Cardiac septum (tissue), 1 donor: ENCODE results near the gene RHOU. TPM values are rescaled to one million over a fixed set of nuclear protein-coding genes. Genes with fewer than 3 reads are reported as not detected.

Experiments used
- DNase-seq: peaks from one replicate; pipeline ENCODE4 v3.0.0-alpha.2; 2020; ENCODE audit warnings: low spot score
- intact Hi-C: fragments of 100-400 bp; cut with DNase I; formaldehyde crosslinking; loops from one replicate; pipeline ENCODE4 v1.14.0; 2022
- total RNA-seq: library from RNA; stranded (reverse); fragmentation: NEBNext Ultra II Directional; extraction: Animal tissue kit (Norgen Biotek cat#: 25700); gene quantifications from one replicate; pipeline ENCODE4 v1.2.1, GENCODE V29; 2021
- donor health status: DM: no; HTN: no; CAD: no.

Gene RHOU
- total RNA-seq, 1 donor from 2014 or later = 3.8 TPM

DNA sequence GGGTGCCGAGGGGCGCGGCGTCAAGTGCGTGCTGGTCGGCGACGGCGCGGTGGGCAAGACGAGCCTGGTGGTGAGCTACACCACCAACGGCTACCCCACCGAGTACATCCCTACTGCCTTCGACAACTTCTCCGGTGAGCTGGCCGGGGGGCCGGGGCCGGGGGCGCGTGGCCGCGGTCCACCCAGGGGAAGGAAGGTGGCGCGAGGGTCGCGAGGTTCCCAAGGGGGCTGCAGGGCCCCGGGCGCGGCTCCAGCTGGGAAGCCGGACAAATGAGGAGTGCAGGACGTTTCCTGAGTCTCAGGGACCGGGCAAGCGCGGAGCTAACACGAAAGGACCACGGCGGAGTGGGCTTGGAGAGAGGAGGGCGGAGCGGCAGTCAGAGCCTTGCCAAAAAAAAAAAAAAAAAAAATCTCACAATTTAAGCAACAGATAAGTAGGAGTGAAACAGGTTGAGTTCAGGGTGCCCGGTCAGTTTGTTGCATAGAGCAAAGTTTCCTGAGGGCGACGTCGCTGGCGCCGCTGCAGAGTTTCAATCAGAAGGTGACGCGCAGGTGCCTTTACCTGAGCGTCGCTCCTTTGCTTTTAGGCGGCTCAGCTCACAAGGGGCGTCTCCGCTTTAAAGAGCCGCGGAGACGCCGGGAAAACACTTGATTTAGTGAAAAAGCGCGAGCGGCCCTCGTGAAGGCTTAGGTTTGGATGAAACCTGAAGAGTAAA lies 750 bp downstream of the RHOU start:
- no peak for DNase-seq
- intact Hi-C loops = loop anchor here (2.0 to 10.0 kb wide), 5 partner anchors 106 to 491 kb away; no protein-coding TSS in a partner anchor

DNA sequence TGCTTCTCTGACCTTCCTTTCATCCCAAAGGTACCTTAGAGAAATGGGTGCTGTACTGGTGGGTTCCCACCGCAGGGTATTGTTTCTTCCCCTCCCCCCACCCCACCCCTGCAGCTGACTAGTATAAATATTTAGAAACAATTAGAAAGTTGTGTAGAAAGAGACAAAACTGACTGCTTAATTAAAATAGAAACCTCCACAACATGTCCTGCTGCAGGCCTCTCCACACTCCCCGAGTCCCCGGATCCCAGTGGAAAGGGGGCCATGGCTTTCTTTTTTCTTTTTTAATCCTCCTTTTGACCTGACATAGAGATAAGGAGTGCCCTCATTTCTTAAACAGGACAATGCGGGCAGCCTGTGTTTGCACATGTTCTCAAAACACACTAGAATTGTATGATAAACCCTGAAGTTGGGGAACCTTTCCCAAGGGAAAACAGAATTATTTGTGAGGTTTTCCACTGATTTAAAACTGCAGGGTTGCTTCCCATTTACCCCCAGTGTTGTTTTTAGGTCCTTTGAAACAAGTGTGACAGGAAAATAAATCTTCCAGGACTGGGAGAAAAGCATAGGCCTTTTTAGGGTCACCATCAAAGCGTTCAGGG lies 1.7 kb downstream of the RHOU start:
- intact Hi-C loops = loop anchor here (5.0 to 10.0 kb wide), 4 partner anchors 105 to 420 kb away; no protein-coding TSS in a partner anchor
- DNase-seq = no peak

DNA sequence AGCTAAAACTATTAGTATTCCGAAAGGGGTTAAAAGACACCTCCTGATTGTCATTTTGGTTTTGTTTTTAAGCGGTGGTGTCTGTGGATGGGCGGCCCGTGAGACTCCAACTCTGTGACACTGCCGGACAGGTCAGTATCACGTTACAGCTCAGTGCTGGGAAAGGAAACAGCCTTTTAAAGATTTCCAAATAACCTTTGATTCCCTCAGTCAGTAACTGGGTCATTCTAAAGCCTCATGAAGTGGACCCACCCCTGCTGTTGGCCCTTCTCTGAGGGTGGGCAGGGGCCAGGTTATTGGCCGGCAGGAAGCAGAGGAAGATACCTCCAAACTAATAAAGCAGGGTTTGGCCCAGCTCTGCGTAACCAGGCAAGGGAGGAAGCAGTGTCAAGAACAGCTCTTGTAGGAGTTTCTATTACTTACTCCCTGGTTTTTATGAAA lies 2.3 kb downstream of the RHOU start:
- intact Hi-C loops = loop anchor here (5.0 to 10.0 kb wide), 4 partner anchors 105 to 420 kb away; no protein-coding TSS in a partner anchor

DNA sequence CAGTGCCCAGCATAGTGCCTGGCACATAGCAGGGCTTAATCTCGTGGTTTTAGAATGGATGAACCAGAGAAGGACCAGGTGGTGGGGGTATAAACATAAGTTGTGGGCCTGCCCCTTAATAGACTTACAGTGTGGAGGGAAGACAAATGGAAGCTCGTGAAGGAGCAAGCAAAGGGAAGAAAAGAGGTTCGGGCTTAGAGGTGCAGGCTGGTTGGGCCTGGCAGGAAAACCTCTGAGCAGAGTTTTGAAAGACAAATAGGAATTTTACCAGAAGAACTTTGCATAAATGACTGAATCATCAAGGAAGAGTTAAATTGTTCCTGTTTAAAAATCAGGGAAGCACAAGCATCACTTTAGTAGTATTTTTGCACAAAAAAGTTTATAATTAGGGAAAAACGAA lies 4.5 kb downstream of the RHOU start:
- no peak for DNase-seq

More for the DNA sequence above, 2.3 kb downstream of the RHOU start:
- DNase-seq = no peak

DNA sequence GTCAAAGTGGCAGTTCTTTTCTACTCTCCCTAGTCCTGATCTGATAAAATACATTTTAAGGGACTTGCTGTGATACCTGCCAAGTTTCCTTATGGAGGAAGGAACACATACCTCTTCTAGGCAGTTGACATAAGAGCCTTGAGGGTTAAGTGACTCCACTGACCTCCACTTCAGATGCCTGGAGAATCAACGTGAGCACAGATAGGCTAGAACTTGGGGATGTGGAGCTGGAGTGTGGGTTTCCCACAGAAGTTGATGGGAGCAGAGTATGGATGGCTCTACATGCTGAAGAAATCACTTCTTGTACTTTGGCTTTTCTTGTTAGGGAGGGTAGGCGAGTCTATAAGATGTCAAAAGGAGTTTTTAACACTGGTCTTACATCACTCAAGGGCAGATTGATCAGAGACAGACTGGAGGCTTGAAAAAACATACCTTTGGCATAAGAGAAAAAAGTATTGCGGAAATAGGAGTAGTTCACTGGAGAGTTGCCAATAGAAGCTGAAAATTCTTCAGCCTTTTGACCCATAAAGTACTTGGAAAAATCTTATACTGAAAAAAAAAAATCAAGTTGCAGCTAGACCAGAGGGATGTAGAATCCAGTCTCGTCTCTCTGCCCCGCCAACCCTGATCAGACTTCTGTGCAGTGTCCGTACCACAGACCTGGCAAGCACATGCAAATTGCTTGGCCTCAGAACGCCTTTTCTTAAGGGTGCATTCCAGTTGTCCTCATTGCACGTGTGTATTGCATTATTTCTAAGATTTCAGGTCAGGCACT lies 5.5 kb downstream of the RHOU start:
- intact Hi-C loops = no loop called here

More for the DNA sequence above, 4.5 kb downstream of the RHOU start:
- intact Hi-C loops = loop anchor here (5.0 to 10.0 kb wide), 4 partner anchors 102 to 417 kb away; no protein-coding TSS in a partner anchor

DNA sequence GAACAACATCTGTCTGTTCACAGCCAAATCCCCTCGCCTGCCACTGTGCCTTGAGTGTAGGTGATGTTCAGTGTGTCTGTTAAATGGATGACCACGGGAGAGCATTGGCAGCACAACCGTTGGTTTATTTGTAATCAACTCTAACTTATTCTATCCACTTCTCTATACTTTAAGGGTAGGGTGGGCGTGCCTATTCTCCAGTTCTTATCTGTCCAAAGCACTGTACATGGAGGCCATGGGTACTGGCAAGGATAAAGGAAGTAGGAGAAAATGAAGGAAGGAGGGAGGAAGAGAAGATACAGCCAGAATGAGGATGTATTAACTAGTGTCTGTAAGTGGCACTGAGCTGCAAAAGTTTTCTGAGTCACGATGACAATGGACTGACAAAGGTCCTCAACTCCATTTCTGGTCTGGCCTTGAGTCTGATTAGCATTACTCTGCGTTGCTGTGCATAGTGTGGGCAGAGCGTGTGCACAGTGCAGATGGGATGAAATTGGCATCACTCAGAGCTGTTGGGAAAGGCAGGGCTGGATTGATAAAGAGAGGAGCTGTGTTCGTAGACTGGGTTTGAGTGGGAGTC lies 7.1 kb downstream of the RHOU start:
- no peak for DNase-seq
- intact Hi-C loops = no loop called here

More for the DNA sequence above, 5.5 kb downstream of the RHOU start:
- no peak for DNase-seq

DNA sequence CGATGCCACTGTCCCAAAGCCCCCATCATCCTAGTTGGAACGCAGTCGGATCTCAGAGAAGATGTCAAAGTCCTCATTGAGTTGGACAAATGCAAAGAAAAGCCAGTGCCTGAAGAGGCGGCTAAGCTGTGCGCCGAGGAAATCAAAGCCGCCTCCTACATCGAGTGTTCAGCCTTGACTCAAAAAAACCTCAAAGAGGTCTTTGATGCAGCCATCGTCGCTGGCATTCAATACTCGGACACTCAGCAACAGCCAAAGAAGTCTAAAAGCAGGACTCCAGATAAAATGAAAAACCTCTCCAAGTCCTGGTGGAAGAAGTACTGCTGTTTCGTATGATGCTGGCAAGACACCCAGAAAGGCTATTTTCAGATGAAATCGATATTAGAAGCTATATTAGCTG lies 8.1 kb downstream of the RHOU start:
- intact Hi-C loops = no loop called here
- DNase-seq = no peak

DNA sequence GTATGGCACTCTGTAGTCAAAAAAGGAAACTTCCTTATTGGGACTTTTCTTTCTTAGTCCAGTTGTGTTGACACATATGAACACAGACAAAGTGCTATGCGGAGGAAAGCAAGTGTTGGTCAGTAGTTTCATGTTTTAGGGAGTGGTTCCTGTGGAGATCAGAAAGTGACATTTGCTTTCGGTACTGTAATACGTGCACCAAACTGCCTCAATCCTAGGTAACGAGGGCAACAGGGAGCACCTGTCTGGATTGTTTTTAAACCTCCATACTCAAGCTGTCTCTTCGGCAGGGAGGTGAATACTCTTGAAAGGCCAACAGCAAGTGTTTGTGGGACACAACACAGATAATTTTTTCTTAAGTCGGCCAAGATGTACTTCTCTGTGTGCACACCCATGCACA lies 9.1 kb downstream of the RHOU start:
- no peak for DNase-seq
- intact Hi-C loops = no loop called here

DNA sequence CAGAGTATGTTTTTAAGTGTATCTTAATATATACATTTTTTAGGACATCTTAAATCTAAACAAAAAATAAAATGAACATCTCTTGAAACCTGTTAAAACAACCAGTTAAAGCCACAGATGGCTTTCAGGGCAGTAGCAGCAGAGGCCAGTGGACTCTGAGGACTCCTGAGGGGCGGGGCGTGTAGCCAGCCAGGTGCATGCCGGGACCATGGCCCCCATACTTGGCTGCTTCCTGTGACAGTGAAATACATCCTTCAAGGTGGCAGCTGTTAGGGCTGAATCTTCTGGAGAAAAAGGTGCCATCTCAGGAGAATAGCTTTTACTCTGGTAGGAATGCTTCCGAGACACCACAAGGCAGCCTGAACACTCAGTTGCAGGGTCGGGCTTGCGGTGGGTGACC lies 9.6 kb downstream of the RHOU start:
- no peak for DNase-seq
- intact Hi-C loops = no loop called here

DNA sequence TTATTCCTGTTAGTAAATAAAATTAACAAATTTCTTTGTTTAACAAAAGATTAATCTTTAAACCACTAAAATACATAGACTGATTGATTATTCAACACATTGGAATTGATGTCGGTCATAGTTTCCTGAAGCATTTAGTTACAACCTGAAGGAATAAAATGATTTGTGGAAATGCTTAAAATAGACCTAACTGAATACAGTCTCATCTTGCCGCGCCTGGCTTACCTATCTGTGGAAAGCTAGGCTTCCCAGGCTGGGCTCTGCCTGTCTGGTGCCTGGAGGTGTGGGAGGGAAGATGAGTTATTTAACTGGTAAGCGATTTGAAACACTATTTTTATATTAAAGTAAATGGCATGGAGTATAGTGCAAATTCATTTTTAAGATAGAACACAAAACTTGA lies 10.2 kb downstream of the RHOU start:
- DNase-seq = no peak
- intact Hi-C loops = no loop called here

DNA sequence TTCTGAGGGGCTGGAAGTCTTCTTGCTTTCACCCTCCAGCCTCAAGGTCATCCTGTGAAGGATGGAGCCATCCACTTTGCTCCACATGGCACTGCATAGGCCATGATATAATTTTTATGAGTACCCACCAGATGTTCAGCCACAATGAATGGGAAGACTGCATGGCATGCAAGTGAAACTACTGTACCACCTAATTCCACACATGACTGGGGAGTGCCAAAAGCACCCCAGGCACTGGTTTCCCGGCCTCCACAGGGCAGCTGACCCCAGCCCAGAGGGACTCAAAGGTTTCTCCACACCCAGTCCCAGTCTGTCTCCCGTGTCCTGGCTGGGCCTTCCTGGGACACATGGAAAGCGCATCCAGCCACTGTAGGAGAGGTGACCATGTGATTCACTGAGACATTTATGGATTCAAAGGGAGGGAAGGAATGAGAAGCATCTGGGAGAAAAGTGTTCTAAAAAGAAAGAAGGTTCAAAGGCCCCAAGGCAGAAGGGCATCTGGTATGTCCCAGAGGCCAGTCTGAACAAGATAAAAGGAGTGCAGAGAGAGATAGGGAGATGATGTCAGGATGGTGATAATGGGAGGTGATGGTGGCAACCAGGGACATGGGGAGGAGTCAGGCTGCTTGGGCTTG lies 12.1 kb downstream of the RHOU start:
- intact Hi-C loops = no loop called here
- no peak for DNase-seq

DNA sequence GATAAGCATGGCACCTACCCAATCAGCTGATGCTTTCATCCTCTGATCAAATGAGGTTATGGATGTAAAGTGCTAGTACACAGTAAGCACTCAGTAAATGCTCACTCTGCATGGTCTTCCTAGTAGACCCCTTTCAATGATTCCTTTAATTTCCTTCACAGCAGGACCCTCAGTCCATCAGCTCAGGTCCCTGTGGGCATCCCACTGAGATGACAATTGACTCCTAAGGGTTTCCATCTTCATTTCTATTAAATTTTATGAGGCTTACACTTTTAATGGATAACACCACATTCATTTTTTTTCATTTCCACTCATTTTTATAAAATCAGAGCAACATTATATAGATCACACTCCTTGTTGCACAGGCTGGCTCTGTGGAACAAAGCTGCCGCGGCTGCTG lies 12.8 kb downstream of the RHOU start:
- intact Hi-C loops = no loop called here

DNA sequence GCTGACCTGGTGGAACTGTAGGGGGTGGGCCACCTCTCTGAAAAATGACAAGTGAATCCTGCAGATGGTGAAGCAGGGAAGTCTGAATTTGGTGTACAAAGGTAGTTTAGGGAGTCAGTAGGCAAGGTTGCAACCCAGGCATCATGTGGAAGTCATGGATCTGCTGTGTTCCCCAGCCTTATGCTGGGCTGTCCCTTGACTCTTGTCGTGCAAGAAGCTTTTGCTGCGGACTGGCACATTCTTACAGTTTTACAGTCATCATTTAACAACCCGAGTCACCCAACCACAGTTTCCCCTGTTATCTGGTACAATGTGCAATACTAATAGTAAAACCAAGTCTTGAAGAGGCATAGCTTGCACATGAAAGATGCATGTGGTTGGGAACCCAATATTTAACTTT lies 13.2 kb downstream of the RHOU start:
- DNase-seq = no peak
- intact Hi-C loops = no loop called here

More for the DNA sequence above, 12.8 kb downstream of the RHOU start:
- DNase-seq = no peak

DNA sequence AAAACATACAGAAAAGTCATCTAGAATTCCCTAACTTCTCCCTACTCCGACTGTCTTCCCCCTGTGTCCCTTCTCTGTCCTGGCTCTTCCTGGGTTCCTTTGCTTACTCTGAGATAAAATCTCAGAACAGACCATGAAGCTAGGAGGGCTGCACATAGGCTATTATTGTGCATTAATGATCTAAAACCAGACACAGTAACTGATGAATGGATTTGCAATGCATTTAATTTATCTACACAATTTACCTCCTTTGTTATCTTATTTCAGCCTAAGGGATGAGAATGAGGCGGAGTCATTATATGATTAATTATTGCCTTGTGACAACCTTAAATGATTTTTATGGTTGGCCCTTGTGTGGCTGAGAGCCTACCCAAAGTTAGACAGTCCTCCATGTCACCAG lies 14.5 kb downstream of the RHOU start:
- no peak for DNase-seq
- intact Hi-C loops = no loop called here

DNA sequence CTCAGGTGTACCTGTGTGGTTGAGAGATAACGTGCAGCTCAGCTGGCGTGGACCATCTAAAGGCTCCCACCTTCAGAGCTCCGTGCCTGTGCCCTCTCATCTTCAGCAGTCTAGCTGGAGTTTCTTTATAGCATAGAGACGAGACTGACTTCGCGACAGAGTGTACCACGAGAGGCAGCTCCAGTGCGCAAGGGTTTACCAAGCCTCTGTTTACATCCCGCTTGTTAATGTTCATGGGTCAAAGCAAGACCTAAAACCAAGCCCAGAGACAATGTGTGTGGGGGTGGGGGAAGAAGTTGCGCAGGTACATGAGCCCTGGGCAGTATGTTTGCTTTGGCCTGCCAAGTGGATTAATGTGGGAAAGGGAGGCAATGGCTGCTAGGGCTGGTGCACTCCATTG lies 15.6 kb downstream of the RHOU start:
- no peak for DNase-seq
- intact Hi-C loops = no loop called here

DNA sequence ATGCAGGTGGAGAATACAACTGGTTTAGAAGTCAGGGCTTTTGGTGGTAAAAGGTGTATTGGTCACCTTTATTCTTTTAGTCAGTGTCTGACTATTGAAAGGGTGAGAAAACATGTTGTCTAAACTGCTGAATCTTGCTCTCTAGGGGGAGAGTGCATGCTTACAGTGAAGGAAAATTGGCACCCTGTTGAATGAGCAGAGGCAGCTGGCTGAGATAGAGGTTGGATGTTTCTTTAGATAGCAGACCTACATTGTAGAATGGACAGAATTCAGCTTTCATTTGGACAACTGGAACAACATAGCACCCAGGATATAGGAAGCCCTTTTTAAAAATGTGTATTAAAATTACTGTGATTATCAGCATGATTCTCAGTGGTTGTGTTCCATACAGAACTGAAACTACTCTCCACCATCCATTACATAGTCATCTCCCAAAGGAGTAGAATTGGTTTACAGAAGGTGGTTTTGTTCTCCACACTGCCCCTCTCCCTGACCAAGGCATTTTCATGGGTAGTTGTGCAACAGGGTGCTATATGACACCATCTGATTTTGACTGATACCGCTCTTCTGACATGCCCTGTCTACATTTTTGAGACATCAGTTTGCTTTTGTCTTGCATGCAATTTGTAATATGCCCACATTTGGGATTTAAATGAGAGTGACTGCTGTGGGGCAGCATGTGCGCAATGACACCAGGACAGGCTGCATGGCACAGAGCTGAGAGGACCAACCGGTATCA lies 16.2 kb downstream of the RHOU start:
- intact Hi-C loops = no loop called here
- no peak for DNase-seq

DNA sequence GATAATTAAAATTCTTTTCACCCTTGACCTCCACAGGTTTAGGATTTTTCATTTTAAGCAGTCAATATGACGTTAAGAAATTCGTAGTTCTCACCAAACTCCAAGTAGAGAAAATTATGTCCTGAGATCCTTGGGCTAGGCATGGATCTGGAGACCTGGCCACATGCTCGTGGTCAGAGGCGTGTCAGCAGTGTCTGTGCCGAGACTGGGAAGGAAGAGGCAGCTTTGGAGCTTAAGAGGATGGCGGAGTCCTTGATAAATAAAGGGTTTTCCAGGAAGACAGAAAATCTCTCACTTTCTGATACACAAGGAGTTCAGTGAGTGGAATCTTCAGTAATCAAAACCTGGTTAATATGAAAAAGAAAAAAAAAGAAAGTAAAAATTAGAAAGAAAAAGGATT lies 17.0 kb downstream of the RHOU start:
- intact Hi-C loops = no loop called here
- no peak for DNase-seq

DNA sequence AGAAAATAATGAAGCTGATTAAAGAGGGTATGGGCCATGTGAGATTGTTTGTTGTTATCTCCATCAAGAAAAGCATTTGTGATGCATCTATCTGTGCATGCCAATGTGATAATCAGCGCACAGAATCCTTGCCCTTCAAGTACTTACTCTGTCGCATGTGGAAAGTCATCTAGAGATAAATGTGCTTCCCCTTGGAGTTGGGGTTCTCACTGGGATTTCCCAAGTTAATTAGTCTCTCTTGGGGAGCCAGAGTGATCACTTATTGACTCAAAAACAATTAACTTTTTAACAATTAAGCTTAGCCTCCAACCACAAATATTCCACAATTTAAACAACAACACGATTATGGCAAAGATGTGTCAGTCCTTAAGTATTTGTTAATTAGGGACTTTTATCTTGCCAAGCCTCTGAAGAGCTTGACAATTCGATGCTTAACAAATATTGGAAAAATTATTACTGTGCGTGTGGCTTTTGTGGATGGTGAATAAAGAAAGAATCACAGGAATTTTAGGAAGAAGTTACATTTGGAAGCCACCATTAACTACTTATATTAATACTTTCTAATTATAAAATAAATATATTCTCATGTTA lies 17.5 kb downstream of the RHOU start:
- DNase-seq = no peak
- intact Hi-C loops = no loop called here

DNA sequence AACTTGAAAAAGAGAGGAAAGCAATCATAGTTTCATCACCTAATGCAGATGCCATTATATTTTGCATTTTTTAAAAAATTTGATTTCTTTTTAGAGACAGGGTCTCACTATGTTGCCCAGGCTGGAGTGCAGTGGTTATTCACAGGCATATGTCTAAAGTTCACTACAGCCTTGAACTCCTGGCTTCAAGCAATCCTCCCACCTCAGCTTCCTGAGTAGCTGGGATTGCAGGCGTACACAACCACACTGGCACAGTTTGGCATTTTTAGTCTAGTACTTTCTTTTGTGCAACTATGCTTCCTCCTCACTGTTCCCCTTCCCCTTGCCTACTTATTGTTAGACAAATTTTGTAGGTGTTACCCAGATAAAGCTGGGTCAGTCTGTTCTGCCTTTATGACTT lies 18.0 kb downstream of the RHOU start:
- intact Hi-C loops = no loop called here
- no peak for DNase-seq
